ENCODE data around the gene ROBO3. TPM values are rescaled to one million over a fixed set of nuclear protein-coding genes. Genes with fewer than 3 reads are reported as not detected.
A peak's percentile ranks its signal among the peaks of the same experiment; 100 is the strongest.

Gene ROBO3
- total and polyA plus RNA-seq, 2 of the 8 experiments (the other 6 are each of a cell fraction or from before 2014, with no cell fraction given) = 12.1 to 24.6 TPM

- H2BK5ac ChIP-seq (ENCODE audit: low read depth, low read length) = no peak within 1 kb of the TSS; the same call in 1 of the 2 replicates
- H3K4me1 ChIP-seq (replicated peaks in 1 of 4; ENCODE audit: control insufficient read depth in 3 of 4, insufficient read depth in 4 of 4, low read length in 3 of 4) = peaks cover 0 to 2% (median 1%) of the 10 kb centered on the region in 4 experiments; a peak in 3 of 7 replicates
- no peak within 1 kb of the TSS for H4K91ac ChIP-seq (replicated peaks; ENCODE audit: insufficient read length, low read length)
- H4K5ac ChIP-seq (ENCODE audit: insufficient read length, low read depth, low read length) = no peak within 1 kb of the TSS
- H2AK5ac ChIP-seq (ENCODE audit: low read depth, low read length) = no peak within 1 kb of the TSS
- no peak within 1 kb of the TSS for H2BK120ac ChIP-seq (replicated peaks; ENCODE audit: low read depth, low read length)
- peaks cover 0 to 6% (median 0%) of the 10 kb centered on the region in 4 experiments; a peak in 3 of 7 replicates for H3K27me3 ChIP-seq (replicated peaks in 1 of 4; ENCODE audit: control insufficient read depth in 3 of 4, extremely low read depth in 1 of 4, insufficient read depth in 3 of 4, low read length in 3 of 4)
- no peaks in the 10 kb centered on the region for H3K79me1 ChIP-seq (ENCODE audit: low read depth, low read length)
- no peak within 1 kb of the TSS for H3K14ac ChIP-seq (ENCODE audit: insufficient read length)
- H3K9ac ChIP-seq (replicated peaks in 1 of 4; ENCODE audit: extremely low read depth in 1 of 4, low read depth in 3 of 4, low read length in 3 of 4) = no peak within 1 kb of the TSS
- H2BK20ac ChIP-seq (ENCODE audit: low read length) = peak within 1 kb of the TSS; percentile 50; the same call in 1 of the 2 replicates
- H4K8ac ChIP-seq (ENCODE audit: extremely low read depth, insufficient read depth, low read length) = no peak within 1 kb of the TSS; the same call in 1 of the 2 replicates
- no peaks in the 10 kb centered on the region for H3K79me2 ChIP-seq (ENCODE audit: control insufficient read depth in 1 of 2, insufficient read depth in 2 of 2, low read length in 2 of 2)
- DNase-seq (ENCODE audit: low read depth in 1 of 2, low spot score in 2 of 2) (peak in 1 of 2 experiments; percentile 37), FAIRE-seq (no peak)
- H3K56ac ChIP-seq (replicated peaks; ENCODE audit: insufficient read length, low read depth, low read length) = no peak within 1 kb of the TSS
- H4K20me1 ChIP-seq (replicated peaks in 1 of 2; ENCODE audit: control insufficient read depth in 1 of 2, insufficient read depth in 2 of 2, low read length in 2 of 2) = no peaks in the 10 kb centered on the region
- H3K9me3 ChIP-seq (ENCODE audit: insufficient read depth in 2 of 2, low read depth in 1 of 2, low read length in 1 of 2) = no peaks in the 10 kb centered on the region
- 0 out of 2 replicates have a peak within 1 kb of the TSS, but pooled peaks have one; percentile 26 for H2AFZ ChIP-seq (ENCODE audit: low read length)
- H3K27ac ChIP-seq (ENCODE audit: low read depth, low read length) = no peak within 1 kb of the TSS
- H3K23ac ChIP-seq (ENCODE audit: insufficient read length) = no peak within 1 kb of the TSS
- WGBS, 2 experiments (ENCODE audit: extremely low coverage in 1 of 2, insufficient coverage in 1 of 2, insufficient read length in 1 of 2, insufficient replicate concordance in 2 of 2, low coverage in 1 of 2, low lambda C conversion rate in 2 of 2, missing lambda C conversion rate in 1 of 2) = 96% methylated on average over 10 of the region's 12 CpGs; no CpG with 5 or more reads in 1 of the 2 experiments
- H3K18ac ChIP-seq (ENCODE audit: extremely low read depth, low read length) = peak within 1 kb of the TSS; percentile 32; the same call in 1 of the 2 replicates
- ChIA-PET POLR2A (ENCODE audit: partially characterized antibody) (interaction anchor here (0.8 to 1.7 kb wide), 3 partner anchors 9 to 56 kb away, joined by 3 to 5 read pairs (median 4); partner anchors contain the start of gene CCDC15), CTCF (ENCODE audit: partially characterized antibody) (interaction anchor here (1.3 to 3.0 kb wide), 9 partner anchors 10 to 254 kb away, joined by 3 to 13 read pairs (median 4); no protein-coding TSS in a partner anchor)
- TF ChIP-seq ZNF274 (IDR thresholded peaks at IDR 0.05; ENCODE audit: borderline replicate concordance, extremely low read depth, low read length) = no peak
- TF ChIP-seq TEAD4 (IDR thresholded peaks at IDR 0.05; ENCODE audit: low read depth, low read length) = no peak
- no peak for TF ChIP-seq BRCA1 (IDR thresholded peaks at IDR 0.05; ENCODE audit: low read depth, low read length)
- no peak for TF ChIP-seq POLR2A (IDR thresholded peaks at IDR 0.05; ENCODE audit: control extremely low read depth in 1 of 2, low read depth in 2 of 2, low read length in 2 of 2)
- no peak for TF ChIP-seq ASH2L (IDR thresholded peaks at IDR 0.05; ENCODE audit: low read length)
- TF ChIP-seq SP1 (IDR thresholded peaks at IDR 0.05; ENCODE audit: low read depth, low read length) = no peak
- TF ChIP-seq POU5F1 (IDR thresholded peaks at IDR 0.05; ENCODE audit: low read depth, low read length) = no peak
- no peak for TF ChIP-seq RAD21 (IDR thresholded peaks at IDR 0.05 in 1 of 2, conservative IDR thresholded peaks at IDR 0.05 in 1 of 2; ENCODE audit: low read depth in 2 of 2, low read length in 2 of 2)
- no peak for TF ChIP-seq SP4 (IDR thresholded peaks at IDR 0.05; ENCODE audit: low read length)
- peak within 1 kb of the TSS; percentile 55; the same call in 1 of the 2 replicates for H2BK12ac ChIP-seq (ENCODE audit: low read depth, low read length)
- no peak within 1 kb of the TSS for H3K4me2 ChIP-seq (ENCODE audit: insufficient read depth in 1 of 2, low read depth in 2 of 2, low read length in 2 of 2)
- H2BK15ac ChIP-seq (ENCODE audit: low read length) = peak within 1 kb of the TSS; percentile 72; the same call in 1 of the 2 replicates
- no peaks in the 10 kb centered on the region for H3K36me3 ChIP-seq (ENCODE audit: control insufficient read depth in 2 of 4, insufficient read depth in 4 of 4, low read length in 3 of 4)
- no peak within 1 kb of the TSS for H3K4ac ChIP-seq (replicated peaks; ENCODE audit: insufficient read length, low read depth, low read length)
- no peak within 1 kb of the TSS for H3K4me3 ChIP-seq (ENCODE audit: extremely low read depth in 1 of 4, insufficient read depth in 2 of 4, low read depth in 3 of 4, low read length in 4 of 4)
- H3K23me2 ChIP-seq (ENCODE audit: low read depth, low read length) = no peaks in the 10 kb centered on the region
Observed at GRCh38 chr11:124897674-124898262, 32.5 kb downstream of the ROBO3 start, which contains the start of gene ROBO4. TSS of gene ROBO4 (minus strand) at chr11:124897865. CDS start at chr11:124897795, 70 bp downstream.

All from H1 (cell line).